OCI-LY7 (cell line): ENCODE data around the gene SENP2. TPM values are rescaled to one million over a fixed set of nuclear protein-coding genes. Genes with fewer than 3 reads are reported as not detected.

Experiments
- BruUV-seq: library from RNA; stranded (reverse); fragments of 400-500 nt; replicated peaks from 2 replicates; lab custom pipeline; 2021; lab: Mats Ljungman, UMichigan
- CTCF ChIA-PET: fragments of 300-600 bp; sonication (Branson Sonifier 250); formaldehyde crosslinking; loops from one replicate; lab custom pipeline; 2022; ENCODE audit warnings: antibody characterized with exemption; ENCODE audit not compliant: unreplicated experiment; lab: Charles Lee
- POLR2A ChIA-PET: fragments of 300-600 bp; sonication (Branson Sonifier 250); formaldehyde crosslinking; loops from one replicate; lab custom pipeline; 2022; ENCODE audit warnings: antibody characterized with exemption; lab: Charles Lee
- DNase-seq: peaks from one replicate; pipeline ENCODE4 v3.0.0-alpha.2; 2015; ENCODE audit warnings: low spot score
- H2AFZ ChIP-seq: fragments of 200-600 bp; sonication (generic), shearing (Covaris generic); 2 replicates; pipeline ENCODE4 v1.6.1; 2014; ENCODE audit warnings: mild to moderate bottlenecking, antibody characterized with exemption, low read length, moderate library complexity
- H3K27ac ChIP-seq: fragments of 200-600 bp; sonication (generic); 2 replicates; pipeline ENCODE4 v1.5.1; 2014; ENCODE audit warnings: mixed run types, low read depth, mild to moderate bottlenecking, moderate library complexity, low read length, inconsistent platforms; ENCODE audit not compliant: poor library complexity, severe bottlenecking
- H3K36me3 ChIP-seq: fragments of 200-600 bp; sonication (generic); 2 replicates; pipeline ENCODE4 v1.6.1; 2014; ENCODE audit warnings: mild to moderate bottlenecking, antibody characterized with exemption, low read length, moderate library complexity, mixed read lengths; ENCODE audit not compliant: insufficient read depth
- H3K4me1 ChIP-seq: fragments of 200-600 bp; sonication (generic); 2 replicates; pipeline ENCODE4 v1.5.1; 2014; ENCODE audit warnings: mild to moderate bottlenecking, low read length; ENCODE audit not compliant: insufficient read depth, poor library complexity, severe bottlenecking
- H3K4me2 ChIP-seq: fragments of 200-600 bp; sonication (generic); 2 replicates; pipeline ENCODE4 v1.6.1; 2014; ENCODE audit warnings: mild to moderate bottlenecking, low read length
- H3K4me3 ChIP-seq: fragments of 200-600 bp; sonication (generic); 2 replicates; pipeline ENCODE4 v1.5.1; 2014; ENCODE audit warnings: mild to moderate bottlenecking, low read depth, low read length; ENCODE audit not compliant: poor library complexity, severe bottlenecking
- H3K79me2 ChIP-seq: fragments of 200-600 bp; sonication (generic); 2 replicates; pipeline ENCODE4 v1.6.1; 2016; ENCODE audit warnings: low read depth, mild to moderate bottlenecking, low read length, moderate library complexity, mixed read lengths; ENCODE audit not compliant: insufficient read depth
- H3K9me2 ChIP-seq: fragments of 200-600 bp; sonication (generic); 2 replicates; pipeline ENCODE4 v1.6.1; 2016; ENCODE audit warnings: mild to moderate bottlenecking, low read length, mixed read lengths; ENCODE audit not compliant: insufficient read depth
- H3K9me3 ChIP-seq: fragments of 200-600 bp; sonication (generic); 2 replicates; pipeline ENCODE4 v1.6.1; 2014; ENCODE audit warnings: mild to moderate bottlenecking, mixed run types, low read length, mixed read lengths
- H4K20me1 ChIP-seq: fragments of 200-600 bp; sonication (generic); 2 replicates; pipeline ENCODE4 v1.6.1; 2014; ENCODE audit warnings: mild to moderate bottlenecking, antibody characterized with exemption, low read length, moderate library complexity, mixed read lengths; ENCODE audit not compliant: insufficient read depth
- CTCF ChIP-seq: fragments of 200-600 bp; sonication (generic); conservative IDR thresholded peaks from 2 replicates; pipeline ENCODE4 v1.5.1; 2014; ENCODE audit warnings: mild to moderate bottlenecking, antibody characterized with exemption, low read length, moderate library complexity, mixed read lengths
- EZH2phosphoT487 ChIP-seq: fragments of 200-600 bp; sonication (generic); IDR thresholded peaks from 2 replicates; pipeline ENCODE4 v1.6.1; 2018; ENCODE audit warnings: low read depth, borderline replicate concordance, mild to moderate bottlenecking, mixed run types, antibody characterized with exemption, low read length, moderate library complexity, mixed read lengths
- intact Hi-C: fragments of 100-400 bp; cut with micrococcal nuclease; formaldehyde crosslinking; loops from one replicate; pipeline ENCODE4 v1.10.0; 2022; ENCODE audit not compliant: unreplicated experiment
- total RNA-seq, 2 experiments: library from RNA; depleted of rRNA in 1 of 2; stranded (reverse); fragments of >200 nt in 1 of 2; shearing (Covaris generic) in 1 of 2; gene quantifications; 2 replicates each; pipeline ENCODE4 v1.2.3, GENCODE V29; 2014 to 2022

Gene SENP2
- total RNA-seq, 2 experiments from 2014 or later = 39.8 to 64.5 TPM

GRCh38 chr3:185540695-185541094, 45.4 kb upstream of the SENP2 start:
- intact Hi-C loops = no loop called here
- no peak overlapping the region for H3K27ac ChIP-seq
- H2AFZ ChIP-seq = no peak overlapping the region
- H3K36me3 ChIP-seq = no peaks in the 10 kb centered on the region
- H3K9me2 ChIP-seq = no peaks in the 10 kb centered on the region
- no peaks in the 10 kb centered on the region for H3K79me2 ChIP-seq
- DNase-seq = no peak
- H3K4me3 ChIP-seq = no peak overlapping the region
- peaks cover 10% of the 10 kb centered on the region for H3K4me1 ChIP-seq
- CTCF ChIA-PET = no interaction called here
- no peak overlapping the region for H3K4me2 ChIP-seq
- no peak for TF ChIP-seq EZH2phosphoT487
- no peak for TF ChIP-seq CTCF
- no peaks in the 10 kb centered on the region for H4K20me1 ChIP-seq
- POLR2A ChIA-PET = interaction anchor here (0.5 kb wide), 1 partner anchor 9 kb away, joined by 3 read pairs; no protein-coding TSS in a partner anchor
- BruUV-seq = no TSS peak
- H3K9me3 ChIP-seq = no peaks in the 10 kb centered on the region

GRCh38 chr3:185549122-185549521, 37.0 kb upstream of the SENP2 start:
- Histone ChIP-seq H3K9me3 (no peaks in the 10 kb centered on the region), H3K36me3 (no peaks in the 10 kb centered on the region), H3K9me2 (no peaks in the 10 kb centered on the region), H3K79me2 (no peaks in the 10 kb centered on the region), H2AFZ (no peak overlapping the region), H4K20me1 (no peaks in the 10 kb centered on the region), H3K4me1 (no peaks in the 10 kb centered on the region), H3K4me2 (no peak overlapping the region), H3K4me3 (no peak overlapping the region), H3K27ac (no peak overlapping the region)
- no TSS peak for BruUV-seq
- intact Hi-C loops = no loop called here
- no peak for TF ChIP-seq EZH2phosphoT487
- no peak for TF ChIP-seq CTCF
- ChIA-PET CTCF (no interaction called here), POLR2A (no interaction called here)
- no peak for DNase-seq

- no TSS peak for BruUV-seq
- no peaks in the 10 kb centered on the region for H3K79me2 ChIP-seq
- ChIA-PET CTCF (no interaction called here), POLR2A (no interaction called here)
- H3K9me3 ChIP-seq = no peaks in the 10 kb centered on the region
- no peaks in the 10 kb centered on the region for H3K36me3 ChIP-seq
- no peaks in the 10 kb centered on the region for H3K4me1 ChIP-seq
- no peak overlapping the region for H3K27ac ChIP-seq
- TF ChIP-seq CTCF = no peak
- no peak for TF ChIP-seq EZH2phosphoT487
- no peak for DNase-seq
- H4K20me1 ChIP-seq = no peaks in the 10 kb centered on the region
- H3K4me2 ChIP-seq = no peak overlapping the region
- no peaks in the 10 kb centered on the region for H3K9me2 ChIP-seq
- intact Hi-C loops = no loop called here
- H2AFZ ChIP-seq = no peak overlapping the region
- no peak overlapping the region for H3K4me3 ChIP-seq
Observed at GRCh38 chr3:185549651-185550111, 36.4 kb upstream of the SENP2 start.
